ENCODE data around the gene GPR107.

Gene GPR107

GRCh38 chr9:130045725-130046450, 7.8 kb upstream of the GPR107 start:
- H3K27ac ChIP-seq (ENCODE audit: low read depth, low read length), result no peak overlapping the region
- H3K4me1 ChIP-seq (ENCODE audit: control insufficient read depth, low read depth, low read length), result peaks cover 2% of the 10 kb centered on the region
- H3K36me3 ChIP-seq (ENCODE audit: control insufficient read depth, insufficient read depth, low read length), result no peaks in the 10 kb centered on the region
- H2BK15ac ChIP-seq (replicated peaks; ENCODE audit: low read depth), result no peak overlapping the region
- no peak overlapping the region for H3K9ac ChIP-seq (ENCODE audit: low read length)
- H3K23ac ChIP-seq (ENCODE audit: low read length), result no peak overlapping the region
- H3K4me2 ChIP-seq (ENCODE audit: low read length), result no peak overlapping the region
- peaks cover 3% of the 10 kb centered on the region for H3K79me1 ChIP-seq (ENCODE audit: low read length)
- no peak for DNase-seq
- peaks cover 2% of the 10 kb centered on the region for H3K79me2 ChIP-seq (ENCODE audit: control insufficient read depth, insufficient read depth, low read length)
- no peak overlapping the region for H4K5ac ChIP-seq (ENCODE audit: low read length)
- no peak overlapping the region for H4K8ac ChIP-seq (ENCODE audit: low read depth, low read length)
- no peak overlapping the region for H2BK5ac ChIP-seq (ENCODE audit: low read length)
- no peak overlapping the region for H3K4me3 ChIP-seq (ENCODE audit: low read length)
- no CpG with 5 or more reads among the region's 4 CpGs for WGBS (ENCODE audit: extremely low coverage, insufficient coverage, low lambda C conversion rate)
- no peak overlapping the region for H3K4ac ChIP-seq (ENCODE audit: low read depth, low read length)
- no peak overlapping the region for H2BK120ac ChIP-seq (ENCODE audit: low read depth, low read length)
- H3K18ac ChIP-seq (ENCODE audit: low read length), result no peak overlapping the region
- no peak overlapping the region for H2AK5ac ChIP-seq (ENCODE audit: low read length)
- H3K27me3 ChIP-seq (ENCODE audit: insufficient read depth, low read length, poor library complexity), result peaks cover 1% of the 10 kb centered on the region
- no peak overlapping the region for H3K56ac ChIP-seq (ENCODE audit: low read length)

GRCh38 chr9:130049431-130050210, 4.1 kb upstream of the GPR107 start:
- no peak overlapping the region for H4K8ac ChIP-seq (ENCODE audit: low read depth, low read length)
- H2BK5ac ChIP-seq (ENCODE audit: low read length), result no peak overlapping the region
- H3K4ac ChIP-seq (ENCODE audit: low read depth, low read length), result no peak overlapping the region
- H3K36me3 ChIP-seq (ENCODE audit: control insufficient read depth, insufficient read depth, low read length), result no peaks in the 10 kb centered on the region
- no peak overlapping the region for H2BK120ac ChIP-seq (ENCODE audit: low read depth, low read length)
- no peaks in the 10 kb centered on the region for H3K27me3 ChIP-seq (ENCODE audit: insufficient read depth, low read length, poor library complexity)
- peaks cover 2% of the 10 kb centered on the region for H3K79me1 ChIP-seq (ENCODE audit: low read length)
- H3K27ac ChIP-seq (ENCODE audit: low read depth, low read length), result no peak overlapping the region
- H3K56ac ChIP-seq (ENCODE audit: low read length), result no peak overlapping the region
- H4K5ac ChIP-seq (ENCODE audit: low read length), result no peak overlapping the region
- H2BK15ac ChIP-seq (replicated peaks; ENCODE audit: low read depth), result no peak overlapping the region
- H3K23ac ChIP-seq (ENCODE audit: low read length), result no peak overlapping the region
- no peak for DNase-seq
- H3K4me3 ChIP-seq (ENCODE audit: low read length), result no peak overlapping the region
- no peak overlapping the region for H3K9ac ChIP-seq (ENCODE audit: low read length)
- no peak overlapping the region for H3K18ac ChIP-seq (ENCODE audit: low read length)
- H3K4me1 ChIP-seq (ENCODE audit: control insufficient read depth, low read depth, low read length), result no peaks in the 10 kb centered on the region
- H3K79me2 ChIP-seq (ENCODE audit: control insufficient read depth, insufficient read depth, low read length), result peaks cover 1% of the 10 kb centered on the region
- no CpG with 5 or more reads among the region's 11 CpGs for WGBS (ENCODE audit: extremely low coverage, insufficient coverage, low lambda C conversion rate)
- no peak overlapping the region for H3K4me2 ChIP-seq (ENCODE audit: low read length)
- H2AK5ac ChIP-seq (ENCODE audit: low read length), result no peak overlapping the region

GRCh38 chr9:130050462-130050861, 3.2 kb upstream of the GPR107 start:
- H2BK5ac ChIP-seq (ENCODE audit: low read length), result no peak overlapping the region
- H3K27me3 ChIP-seq (ENCODE audit: insufficient read depth, low read length, poor library complexity), result no peaks in the 10 kb centered on the region
- no peak overlapping the region for H2AK5ac ChIP-seq (ENCODE audit: low read length)
- H3K79me2 ChIP-seq (ENCODE audit: control insufficient read depth, insufficient read depth, low read length), result peaks cover 4% of the 10 kb centered on the region
- no peak overlapping the region for H3K4me2 ChIP-seq (ENCODE audit: low read length)
- H2BK120ac ChIP-seq (ENCODE audit: low read depth, low read length), result no peak overlapping the region
- no peak overlapping the region for H3K27ac ChIP-seq (ENCODE audit: low read depth, low read length)
- no peaks in the 10 kb centered on the region for H3K4me1 ChIP-seq (ENCODE audit: control insufficient read depth, low read depth, low read length)
- H3K36me3 ChIP-seq (ENCODE audit: control insufficient read depth, insufficient read depth, low read length), result no peaks in the 10 kb centered on the region
- no peak for DNase-seq
- H3K79me1 ChIP-seq (ENCODE audit: low read length), result peaks cover 2% of the 10 kb centered on the region
- no peak overlapping the region for H4K5ac ChIP-seq (ENCODE audit: low read length)
- no peak overlapping the region for H3K56ac ChIP-seq (ENCODE audit: low read length)
- H3K23ac ChIP-seq (ENCODE audit: low read length), result no peak overlapping the region
- H3K4ac ChIP-seq (ENCODE audit: low read depth, low read length), result no peak overlapping the region
- no peak overlapping the region for H3K18ac ChIP-seq (ENCODE audit: low read length)
- no peak overlapping the region for H4K8ac ChIP-seq (ENCODE audit: low read depth, low read length)
- no peak overlapping the region for H2BK15ac ChIP-seq (replicated peaks; ENCODE audit: low read depth)
- no peak overlapping the region for H3K9ac ChIP-seq (ENCODE audit: low read length)
- no peak overlapping the region for H3K4me3 ChIP-seq (ENCODE audit: low read length)
- WGBS (ENCODE audit: extremely low coverage, insufficient coverage, low lambda C conversion rate), result no CpG with 5 or more reads among the region's 3 CpGs

GRCh38 chr9:130051855-130052254, 1.9 kb upstream of the GPR107 start:
- Histone ChIP-seq H3K4me2 (ENCODE audit: low read length) (no peak overlapping the region), H3K4me3 (ENCODE audit: low read length) (no peak overlapping the region), H3K4ac (ENCODE audit: low read depth, low read length) (no peak overlapping the region), H4K8ac (ENCODE audit: low read depth, low read length) (no peak overlapping the region), H2BK5ac (ENCODE audit: low read length) (no peak overlapping the region), H2BK15ac (replicated peaks; ENCODE audit: low read depth) (no peak overlapping the region), H3K27me3 (ENCODE audit: insufficient read depth, low read length, poor library complexity) (no peaks in the 10 kb centered on the region), H2AK5ac (ENCODE audit: low read length) (no peak overlapping the region), H3K23ac (ENCODE audit: low read length) (no peak overlapping the region), H3K79me1 (ENCODE audit: low read length) (peaks cover 2% of the 10 kb centered on the region), H2BK120ac (ENCODE audit: low read depth, low read length) (no peak overlapping the region), H3K36me3 (ENCODE audit: control insufficient read depth, insufficient read depth, low read length) (no peaks in the 10 kb centered on the region), H4K5ac (ENCODE audit: low read length) (no peak overlapping the region), H3K18ac (ENCODE audit: low read length) (no peak overlapping the region), H3K56ac (ENCODE audit: low read length) (no peak overlapping the region), H3K9ac (ENCODE audit: low read length) (no peak overlapping the region), H3K27ac (ENCODE audit: low read depth, low read length) (no peak overlapping the region), H3K4me1 (ENCODE audit: control insufficient read depth, low read depth, low read length) (no peaks in the 10 kb centered on the region), H3K79me2 (ENCODE audit: control insufficient read depth, insufficient read depth, low read length) (peaks cover 4% of the 10 kb centered on the region)
- DNase-seq, result no peak

GRCh38 chr9:130053109-130053503, 600 bp upstream of the GPR107 start:
- Histone ChIP-seq H3K9ac (ENCODE audit: low read length) (peak overlapping the region; percentile 93), H3K27me3 (ENCODE audit: insufficient read depth, low read length, poor library complexity) (no peaks in the 10 kb centered on the region), H2AK5ac (ENCODE audit: low read length) (no peak overlapping the region), H3K36me3 (ENCODE audit: control insufficient read depth, insufficient read depth, low read length) (no peaks in the 10 kb centered on the region), H3K4me1 (ENCODE audit: control insufficient read depth, low read depth, low read length) (no peaks in the 10 kb centered on the region), H2BK120ac (ENCODE audit: low read depth, low read length) (no peak overlapping the region), H3K56ac (ENCODE audit: low read length) (peak overlapping the region; percentile 96), H3K18ac (ENCODE audit: low read length) (peak overlapping the region; percentile 52), H3K4me3 (ENCODE audit: low read length) (peak overlapping the region; percentile 91), H3K4me2 (ENCODE audit: low read length) (peak overlapping the region; percentile 91), H3K79me1 (ENCODE audit: low read length) (peaks cover 2% of the 10 kb centered on the region), H2BK5ac (ENCODE audit: low read length) (no peak overlapping the region), H4K8ac (ENCODE audit: low read depth, low read length) (no peak overlapping the region), H3K4ac (ENCODE audit: low read depth, low read length) (no peak overlapping the region), H3K23ac (ENCODE audit: low read length) (no peak overlapping the region), H2BK15ac (replicated peaks; ENCODE audit: low read depth) (no peak overlapping the region), H3K79me2 (ENCODE audit: control insufficient read depth, insufficient read depth, low read length) (peaks cover 8% of the 10 kb centered on the region), H3K27ac (ENCODE audit: low read depth, low read length) (peak overlapping the region; percentile 85), H4K5ac (ENCODE audit: low read length) (no peak overlapping the region)
- DNase-seq, result no peak
- WGBS (ENCODE audit: extremely low coverage, insufficient coverage, low lambda C conversion rate), result no CpG with 5 or more reads among the region's 9 CpGs

Data from mesendoderm (in vitro differentiated cells).